Astrocyte (in vitro differentiated cells and primary cell): ENCODE results near the gene TFAP2A.

Source experiments
- EZH2 ChIP-seq: IDR thresholded peaks from 2 replicates; pipeline ENCODE4 v1.6.1; 2012; ENCODE audit warnings: mild to moderate bottlenecking, low read length, inconsistent platforms; ENCODE audit not compliant: insufficient read depth
- TF ChIP-seq, protein P1 (sequence below): IDR thresholded peaks from 2 replicates; pipeline ENCODE4 v1.5.1; 2011; ENCODE audit warnings: low read depth, mild to moderate bottlenecking, inconsistent platforms, low read length, moderate library complexity; ENCODE audit not compliant: insufficient read depth

DNA sequence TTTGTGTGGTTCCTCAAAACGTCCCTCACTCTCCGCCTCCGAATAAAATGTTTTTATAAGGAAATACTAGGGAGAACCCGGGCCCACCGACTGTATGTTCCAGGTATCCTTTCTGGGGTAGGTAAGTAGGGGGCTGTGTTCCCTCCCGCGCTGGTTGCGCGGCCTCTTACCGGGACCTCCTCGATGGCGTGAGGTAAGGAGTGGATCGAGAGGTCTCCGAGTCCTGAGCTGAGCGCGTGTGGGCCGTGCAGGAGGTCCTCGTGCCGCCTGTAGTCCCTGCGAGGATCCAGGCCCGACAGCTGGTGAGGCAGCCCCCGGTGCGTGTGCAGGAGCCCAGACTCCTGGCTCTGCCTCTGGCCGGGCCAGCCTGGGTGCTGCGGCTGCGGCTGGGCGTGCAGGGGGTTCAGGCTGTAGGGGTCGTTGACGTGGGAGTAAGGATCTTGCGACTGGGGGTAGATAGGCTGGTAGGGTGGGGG, 5.1 kb downstream of the TFAP2A start:
- TF ChIP-seq, protein P1, sequence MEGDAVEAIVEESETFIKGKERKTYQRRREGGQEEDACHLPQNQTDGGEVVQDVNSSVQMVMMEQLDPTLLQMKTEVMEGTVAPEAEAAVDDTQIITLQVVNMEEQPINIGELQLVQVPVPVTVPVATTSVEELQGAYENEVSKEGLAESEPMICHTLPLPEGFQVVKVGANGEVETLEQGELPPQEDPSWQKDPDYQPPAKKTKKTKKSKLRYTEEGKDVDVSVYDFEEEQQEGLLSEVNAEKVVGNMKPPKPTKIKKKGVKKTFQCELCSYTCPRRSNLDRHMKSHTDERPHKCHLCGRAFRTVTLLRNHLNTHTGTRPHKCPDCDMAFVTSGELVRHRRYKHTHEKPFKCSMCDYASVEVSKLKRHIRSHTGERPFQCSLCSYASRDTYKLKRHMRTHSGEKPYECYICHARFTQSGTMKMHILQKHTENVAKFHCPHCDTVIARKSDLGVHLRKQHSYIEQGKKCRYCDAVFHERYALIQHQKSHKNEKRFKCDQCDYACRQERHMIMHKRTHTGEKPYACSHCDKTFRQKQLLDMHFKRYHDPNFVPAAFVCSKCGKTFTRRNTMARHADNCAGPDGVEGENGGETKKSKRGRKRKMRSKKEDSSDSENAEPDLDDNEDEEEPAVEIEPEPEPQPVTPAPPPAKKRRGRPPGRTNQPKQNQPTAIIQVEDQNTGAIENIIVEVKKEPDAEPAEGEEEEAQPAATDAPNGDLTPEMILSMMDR: no peak
- peak; percentile 98 for TF ChIP-seq EZH2
